ENCODE results near the gene CHERP. TPM values are rescaled to one million over a fixed set of nuclear protein-coding genes. Genes with fewer than 3 reads are reported as not detected.

CHERP gene
- total and polyA plus RNA-seq, 2 of the 8 experiments (the other 6 are each of a cell fraction or from before 2014, with no cell fraction given), result 13.9 to 73.7 TPM

Small RNA genes within 50 kb of the gene (small RNA-seq; reads per million reads assigned to genes)
- not detected for gene RN7SL146P (ENCODE audit: insufficient read depth)

Other genes starting within 250 kb of the CHERP start
- gene KLF2, start 217.6 kb downstream of the CHERP start, total RNA-seq (2021; fragmentation: NEBNext Ultra II Directional; extraction: Animal tissue kit (Norgen Biotek cat#: 25700)), result 0.19 and 0.52 TPM in 2 replicates
- gene KLF2, start 217.6 kb downstream of the CHERP start, polyA plus RNA-seq (2011; rRNA removed), result 0.11 and 0.33 TPM in 2 replicates
- 36.6 and 37.2 TPM in 2 replicates for gene EPS15L1, start 70.5 kb downstream of the CHERP start, total RNA-seq (2021; fragmentation: NEBNext Ultra II Directional; extraction: Animal tissue kit (Norgen Biotek cat#: 25700))
- gene EPS15L1, start 70.5 kb downstream of the CHERP start, polyA plus RNA-seq (2011; rRNA removed), result 17.6 and 22.4 TPM in 2 replicates
- 0.32 and 0.33 TPM in 2 replicates for gene CALR3, start 46.3 kb downstream of the CHERP start, total RNA-seq (2021; fragmentation: NEBNext Ultra II Directional; extraction: Animal tissue kit (Norgen Biotek cat#: 25700))
- 0.11 TPM in 1 of 2 replicates, not detected in the other for gene CALR3, start 46.3 kb downstream of the CHERP start, polyA plus RNA-seq (2011; rRNA removed)
- 4.2 and 4.5 TPM in 2 replicates for gene C19orf44, start 46.0 kb downstream of the CHERP start, total RNA-seq (2021; fragmentation: NEBNext Ultra II Directional; extraction: Animal tissue kit (Norgen Biotek cat#: 25700))
- 2.1 and 2.8 TPM in 2 replicates for gene C19orf44, start 46.0 kb downstream of the CHERP start, polyA plus RNA-seq (2011; rRNA removed)
- gene SLC35E1, start 30.0 kb upstream of the CHERP start, total RNA-seq (2021; fragmentation: NEBNext Ultra II Directional; extraction: Animal tissue kit (Norgen Biotek cat#: 25700)), result 26.0 and 28.5 TPM in 2 replicates
- 31.2 and 31.9 TPM in 2 replicates for gene SLC35E1, start 30.0 kb upstream of the CHERP start, polyA plus RNA-seq (2011; rRNA removed)
- 10.7 and 12.3 TPM in 2 replicates for gene MED26, start 85.8 kb upstream of the CHERP start, total RNA-seq (2021; fragmentation: NEBNext Ultra II Directional; extraction: Animal tissue kit (Norgen Biotek cat#: 25700))
- gene MED26, start 85.8 kb upstream of the CHERP start, polyA plus RNA-seq (2011; rRNA removed), result 5.3 and 6.2 TPM in 2 replicates
- gene SMIM7, start 117.7 kb upstream of the CHERP start, total RNA-seq (2021; fragmentation: NEBNext Ultra II Directional; extraction: Animal tissue kit (Norgen Biotek cat#: 25700)), result 67.5 and 69.9 TPM in 2 replicates
- 51.7 and 55.5 TPM in 2 replicates for gene SMIM7, start 117.7 kb upstream of the CHERP start, polyA plus RNA-seq (2011; rRNA removed)
- gene TMEM38A, start 118.7 kb upstream of the CHERP start, total RNA-seq (2021; fragmentation: NEBNext Ultra II Directional; extraction: Animal tissue kit (Norgen Biotek cat#: 25700)), result 8.9 and 9.8 TPM in 2 replicates
- 9.2 and 11.2 TPM in 2 replicates for gene TMEM38A, start 118.7 kb upstream of the CHERP start, polyA plus RNA-seq (2011; rRNA removed)
- gene NWD1, start 177.4 kb upstream of the CHERP start, total RNA-seq (2021; fragmentation: NEBNext Ultra II Directional; extraction: Animal tissue kit (Norgen Biotek cat#: 25700)), result not detected in 2 replicates
- gene NWD1, start 177.4 kb upstream of the CHERP start, polyA plus RNA-seq (2011; rRNA removed), result 0.02 TPM in 2 replicates

Data from H1 (cell line).